Sigmoid colon (tissue), 7 donors: Measurements from ENCODE around the gene MGAT4C. TPM values are rescaled to one million over a fixed set of nuclear protein-coding genes. Genes with fewer than 3 reads are reported as not detected.
"Not testable (repeated sequence)": the region's sequence is repeated elsewhere in the genome, so short reads cannot be mapped to it uniquely, and the experiment has no call there.

ENCODE experiments used
- DNase-seq: peaks from one replicate; pipeline ENCODE4 v3.0.0-alpha.2; 2019
- H3K27ac ChIP-seq, 4 donors: fragments of 200-600 bp; sonication (generic); one replicate each; pipeline ENCODE4 v1.5.1; 2016 to 2019; ENCODE audit warnings: mild to moderate bottlenecking in 1 of 4
- H3K27me3 ChIP-seq, 3 donors: fragments of 200-600 bp; sonication (generic); one replicate each; pipeline ENCODE4 v1.5.1; 2019; ENCODE audit warnings: mild to moderate bottlenecking in 1 of 3
- H3K36me3 ChIP-seq, 4 donors: fragments of 200-600 bp; sonication (generic); one replicate each; pipeline ENCODE4 v1.5.1; 2016 to 2019
- H3K4me1 ChIP-seq, 4 donors: fragments of 200-600 bp; sonication (generic); one replicate each; pipeline ENCODE4 v1.5.1; 2017 to 2019
- H3K4me3 ChIP-seq, 4 donors: fragments of 200-600 bp; sonication (generic); one replicate each; pipeline ENCODE4 v1.5.1; 2017 to 2019; ENCODE audit warnings: mild to moderate bottlenecking in 2 of 4, moderate library complexity in 1 of 4
- H3K9me3 ChIP-seq, 4 donors: fragments of 200-600 bp in 3 of 4; sonication (generic) in 3 of 4; one replicate each; pipeline versions ENCODE4 v1.5.1 to v1.6.1; 2013 to 2019
- CTCF ChIP-seq, 4 experiments: fragments of 450-650 bp in 3 of 4; fragments of 200-600 bp in 1 of 4; IDR thresholded peaks; one replicate each; pipeline ENCODE4 v1.5.1; 2016 to 2019; ENCODE audit warnings: antibody characterized with exemption in 4 of 4, mild to moderate bottlenecking in 3 of 4, moderate library complexity in 2 of 4
- EP300 ChIP-seq, 4 donors: sonication (generic); formaldehyde crosslinking; IDR thresholded peaks; one replicate each; pipeline ENCODE4 v1.6.1; 2017; ENCODE audit warnings: antibody characterized with exemption in 4 of 4
- POLR2A ChIP-seq, 2 donors: fragments of 450-650 bp; IDR thresholded peaks; one replicate each; pipeline ENCODE4 v1.6.1; 2016; ENCODE audit warnings: antibody characterized with exemption in 2 of 2, mild to moderate bottlenecking in 2 of 2, moderate library complexity in 2 of 2
- POLR2AphosphoS5 ChIP-seq, 4 donors: sonication (generic); formaldehyde crosslinking; IDR thresholded peaks; one replicate each; pipeline ENCODE4 v1.6.1; 2017; ENCODE audit warnings: antibody characterized with exemption in 4 of 4
- WGBS, 2 donors: extraction: QIAGEN DNeasy Blood & Tissue Kit; methylation state at CpG; one replicate each; pipeline ENCODE4 v1.1.7; 2013; 5-methylcytosine and 5-hydroxymethylcytosine counted together
- intact Hi-C: fragments of 100-400 bp; cut with DNase I; formaldehyde crosslinking; loops from one replicate; pipeline ENCODE4 v1.15.1; 2023
- polyA plus RNA-seq, 3 donors: library from polyadenylated mRNA; stranded (reverse); fragments of 200-250 nt; gene quantifications; one replicate each; pipeline ENCODE4 v1.2.3, GENCODE V29; 2013
- total RNA-seq, 4 donors: library from RNA; depleted of rRNA; stranded (reverse); fragments of >200 nt; gene quantifications; one replicate each; pipeline ENCODE4 v1.1.0, GENCODE V29; 2016
- donor health status: healthy with polysubstance abuse.
- donor health status: Bipolar disorder and iron deficiency.
- donor health status: healthy.

MGAT4C gene
- total and polyA plus RNA-seq, 7 donors, result 0.04 to 1.1 (median 0.55) TPM; not detected in 2

GRCh38 chr12:86137936-86138335 lies 118.3 kb downstream of the MGAT4C start:
- 59 to 60% methylated on average over 2 of the region's 2 CpGs for WGBS, 2 donors
- no peak for TF ChIP-seq CTCF (IDR thresholded peaks at IDR 0.05)
- no peak for TF ChIP-seq POLR2AphosphoS5 (IDR thresholded peaks at IDR 0.05)
- no peak for TF ChIP-seq EP300 (IDR thresholded peaks at IDR 0.05)
- TF ChIP-seq POLR2A (IDR thresholded peaks at IDR 0.05), result no peak
- Histone ChIP-seq H3K9me3 (no peaks in the 10 kb centered on the region), H3K4me1 (no peaks in the 10 kb centered on the region), H3K4me3 (no peak overlapping the region), H3K27me3 (no peaks in the 10 kb centered on the region), H3K36me3 (no peaks in the 10 kb centered on the region), H3K27ac (no peak overlapping the region)
- intact Hi-C loops, result no loop called here
- no peak for DNase-seq

DNA sequence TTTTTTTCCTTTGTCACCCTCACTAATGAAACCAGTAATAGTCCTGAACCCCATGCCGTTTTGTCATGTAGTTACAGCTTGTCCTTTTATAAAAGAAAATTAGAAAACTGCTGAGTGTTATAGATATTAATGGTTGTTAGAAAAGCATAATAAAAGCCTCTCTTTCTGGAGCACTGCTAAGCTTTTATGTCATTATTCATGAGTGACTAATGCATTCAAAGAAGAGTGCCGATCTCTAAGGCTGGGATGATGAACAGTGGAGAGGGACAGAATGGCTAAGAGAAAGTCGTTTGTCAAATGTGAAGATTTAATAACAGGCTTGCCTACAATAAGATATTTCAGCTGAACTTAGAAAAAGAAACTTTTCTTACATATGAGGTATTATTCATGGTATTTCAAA lies 121.6 kb downstream of the MGAT4C start:
- WGBS, 2 donors, result 64 to 76% methylated on average over 3 of the region's 3 CpGs
- Histone ChIP-seq H3K9me3 (no peaks in the 10 kb centered on the region), H3K4me3 (no peak overlapping the region), H3K27ac (no peak overlapping the region), H3K36me3 (no peaks in the 10 kb centered on the region), H3K27me3 (no peaks in the 10 kb centered on the region), H3K4me1 (no peaks in the 10 kb centered on the region)
- no peak for TF ChIP-seq POLR2A (IDR thresholded peaks at IDR 0.05)
- TF ChIP-seq EP300 (IDR thresholded peaks at IDR 0.05), result no peak
- no peak for TF ChIP-seq POLR2AphosphoS5 (IDR thresholded peaks at IDR 0.05)
- TF ChIP-seq CTCF (IDR thresholded peaks at IDR 0.05), result no peak
- no peak for DNase-seq
- intact Hi-C loops, result no loop called here

DNA sequence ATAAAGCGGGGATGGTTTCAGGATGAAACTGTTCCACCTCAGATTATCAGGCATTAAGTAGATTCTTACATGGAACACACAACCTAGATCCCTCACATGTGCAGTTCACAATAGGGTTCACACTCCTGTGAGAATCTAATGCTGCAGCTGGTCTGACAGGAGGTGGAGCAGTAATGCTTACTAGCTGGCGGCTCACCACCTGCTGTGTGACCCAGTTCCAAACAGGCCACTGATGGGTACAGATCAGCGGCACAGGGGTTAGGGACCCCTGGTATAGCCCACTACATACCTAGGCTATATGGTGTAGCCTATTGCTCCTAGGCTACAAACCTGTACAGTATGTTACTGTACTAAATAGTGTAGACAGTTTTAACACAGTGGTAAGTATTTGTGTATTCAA lies 129.3 kb downstream of the MGAT4C start:
- H3K36me3 ChIP-seq, H3K27me3 ChIP-seq, H3K27ac ChIP-seq, H3K4me3 ChIP-seq, H3K4me1 ChIP-seq, intact Hi-C loops, H3K9me3 ChIP-seq: not testable (repeated sequence)
- WGBS, 2 donors, result 82 to 89% methylated on average over 3 of the region's 3 CpGs
- peak; percentile 38 for DNase-seq

- DNase-seq, result no peak
- Histone ChIP-seq H3K9me3 (no peaks in the 10 kb centered on the region), H3K27ac (no peak overlapping the region), H3K4me3 (no peak overlapping the region), H3K27me3 (no peaks in the 10 kb centered on the region), H3K36me3 (no peaks in the 10 kb centered on the region), H3K4me1 (no peaks in the 10 kb centered on the region)
- intact Hi-C loops, result no loop called here
- WGBS, 2 donors, result 47 to 74% methylated on average over 3 of the region's 3 CpGs
- no peak for TF ChIP-seq CTCF (IDR thresholded peaks at IDR 0.05)
- TF ChIP-seq POLR2AphosphoS5 (IDR thresholded peaks at IDR 0.05), result no peak
- TF ChIP-seq POLR2A (IDR thresholded peaks at IDR 0.05), result no peak
- no peak for TF ChIP-seq EP300 (IDR thresholded peaks at IDR 0.05)
These were observed 133.2 kb downstream of the MGAT4C start for GRCh38 chr12:86122846-86123468.

- no peak overlapping the region for H3K4me3 ChIP-seq
- no peak overlapping the region for H3K27ac ChIP-seq
- intact Hi-C loops, result no loop called here
- no peaks in the 10 kb centered on the region for H3K36me3 ChIP-seq
- WGBS, 2 donors, result 63 to 71% methylated on average over 2 of the region's 2 CpGs
- DNase-seq, result no peak
- H3K4me1 ChIP-seq, result no peaks in the 10 kb centered on the region
- no peaks in the 10 kb centered on the region for H3K9me3 ChIP-seq
- TF ChIP-seq POLR2AphosphoS5 (IDR thresholded peaks at IDR 0.05), result no peak
- TF ChIP-seq EP300 (IDR thresholded peaks at IDR 0.05), result no peak
- TF ChIP-seq CTCF (IDR thresholded peaks at IDR 0.05), result no peak
- no peak for TF ChIP-seq POLR2A (IDR thresholded peaks at IDR 0.05)
- H3K27me3 ChIP-seq, result no peaks in the 10 kb centered on the region
These were observed 138.0 kb downstream of the MGAT4C start for GRCh38 chr12:86118161-86118560.
